GM23248 (cell line): ENCODE measurements around the gene FAM124B.

Experiments
- EZH2 ChIP-seq: fragments of 200-600 bp; sonication (generic); IDR thresholded peaks from 2 replicates; pipeline ENCODE4 v1.6.1; 2018; ENCODE audit warnings: antibody characterized with exemption, mild to moderate bottlenecking; ENCODE audit not compliant: insufficient read depth, poor library complexity, severe bottlenecking
- EZH2phosphoT487 ChIP-seq: fragments of 200-600 bp; sonication (generic); IDR thresholded peaks from 2 replicates; pipeline ENCODE4 v1.6.1; 2018; ENCODE audit warnings: antibody characterized with exemption, moderate library complexity, mild to moderate bottlenecking, low read depth; ENCODE audit not compliant: insufficient read depth

GRCh38 chr2:224408676-224409075, 6.8 kb upstream of the FAM124B start:
- no peak for TF ChIP-seq EZH2
- no peak for TF ChIP-seq EZH2phosphoT487
